GM12878 (cell line): Measurements from ENCODE around the gene ALCAM. TPM values are rescaled to one million over a fixed set of nuclear protein-coding genes. Genes with fewer than 3 reads are reported as not detected.
"Not testable (repeated sequence)": the region's sequence is repeated elsewhere in the genome, so short reads cannot be mapped to it uniquely, and the experiment has no call there.

Source experiments
- ATAC-seq: fragments of 200-7000 bp; cut with Tn5 transposase; 3 replicates; pipeline ENCODE4 v1.9.1; 2020; ENCODE audit warnings: mild to moderate bottlenecking, moderate library complexity
- BruUV-seq: library from RNA; stranded (reverse); fragments of 400-500 nt; replicated peaks from 2 replicates; lab custom pipeline; 2021; lab: Mats Ljungman, UMichigan
- CTCF ChIA-PET: fragments of 300-600 bp; sonication (Branson Sonifier 250); formaldehyde crosslinking; extraction: SDS; loops from one replicate; lab custom pipeline; 2021; ENCODE audit warnings: inconsistent platforms; lab: Yijun Ruan, JAX
- POLR2A ChIA-PET: fragments of 350-600 bp; formaldehyde crosslinking; extraction: SDS; loops from one replicate; lab custom pipeline; 2021; ENCODE audit warnings: inconsistent platforms; lab: Charles Lee
- RAD21 ChIA-PET: fragments of 300-600 bp; sonication (Branson Sonifier 250); formaldehyde crosslinking; loops from one replicate; lab custom pipeline; 2023; ENCODE audit warnings: antibody characterized with exemption; ENCODE audit not compliant: unreplicated experiment; lab: Charles Lee
- SMC1A ChIA-PET: fragments of 300-600 bp; sonication (Branson Sonifier 250); formaldehyde crosslinking; loops from one replicate; lab custom pipeline; 2023; ENCODE audit not compliant: unreplicated experiment, uncharacterized antibody; lab: Charles Lee
- DNase-seq: peaks from one replicate; pipeline ENCODE4 v3.0.0-alpha.2; 2011; ENCODE audit warnings: low read depth, low spot score
- FAIRE-seq: peaks from 3 replicates; lab custom pipeline; 2011; peaks lifted over from hg19 to GRCh38; lab: Jason Lieb, UNC
- H2AFZ ChIP-seq: 2 replicates; pipeline ENCODE4 v1.6.0; 2011; ENCODE audit warnings: low read depth, low read length, control low read depth; ENCODE audit not compliant: control insufficient read depth
- H3K27ac ChIP-seq: 2 replicates; pipeline ENCODE4 v1.5.1; 2011; ENCODE audit warnings: control low read depth; ENCODE audit not compliant: control insufficient read depth, insufficient read depth
- H3K27me3 ChIP-seq, 2 experiments: replicated peaks in 1 of 2; 2 replicates each; pipeline versions ENCODE4 v1.6.0 to v1.6.1; 2011; ENCODE audit warnings: low read length in 1 of 2; ENCODE audit not compliant: control insufficient read depth in 2 of 2, insufficient read depth in 2 of 2
- H3K36me3 ChIP-seq, 2 experiments: 2 replicates each; pipeline ENCODE4 v1.5.1; 2011; ENCODE audit warnings: low read length in 1 of 2; ENCODE audit not compliant: control insufficient read depth in 2 of 2, insufficient read depth in 2 of 2
- H3K4me1 ChIP-seq: 2 replicates; pipeline ENCODE4 v1.6.1; 2011; ENCODE audit warnings: mild to moderate bottlenecking, low read length, moderate library complexity, mixed read lengths; ENCODE audit not compliant: control insufficient read depth, insufficient read depth
- H3K4me2 ChIP-seq: 2 replicates; pipeline ENCODE4 v1.6.0; 2011; ENCODE audit warnings: control low read depth; ENCODE audit not compliant: control insufficient read depth, insufficient read depth
- H3K4me3 ChIP-seq: fragments of 200-600 bp; sonication (generic); 2 replicates; pipeline ENCODE4 v1.5.1; 2016
- H3K79me2 ChIP-seq: 2 replicates; pipeline ENCODE4 v1.6.0; 2011; ENCODE audit warnings: low read length; ENCODE audit not compliant: control insufficient read depth, insufficient read depth
- H3K9ac ChIP-seq: 2 replicates; pipeline ENCODE4 v1.8.0; 2011; ENCODE audit warnings: low read length, control low read depth, mixed read lengths; ENCODE audit not compliant: control insufficient read depth, insufficient read depth
- H3K9me3 ChIP-seq: replicated peaks from 3 replicates; pipeline ENCODE4 v1.5.1; 2011; ENCODE audit warnings: mild to moderate bottlenecking, low read length; ENCODE audit not compliant: control insufficient read depth, insufficient read depth
- H4K20me1 ChIP-seq: 2 replicates; pipeline ENCODE4 v1.6.0; 2011; ENCODE audit not compliant: control insufficient read depth, insufficient read depth
- BMI1 ChIP-seq: fragments of 450-650 bp; IDR thresholded peaks from 2 replicates; pipeline ENCODE4 v1.6.1; 2016; ENCODE audit warnings: mild to moderate bottlenecking, moderate library complexity, borderline replicate concordance
- CBX3 ChIP-seq: fragments of 200-600 bp; sonication (generic); IDR thresholded peaks from 2 replicates; pipeline ENCODE4 v1.6.1; 2016; ENCODE audit warnings: low read depth, borderline replicate concordance
- CHD4 ChIP-seq: fragments of 200-600 bp; sonication (generic); IDR thresholded peaks from 2 replicates; pipeline ENCODE4 v1.6.1; 2016; ENCODE audit warnings: mild to moderate bottlenecking
- EED ChIP-seq: sonication (generic); IDR thresholded peaks from 2 replicates; pipeline ENCODE4 v1.6.1; 2016; ENCODE audit warnings: antibody characterized with exemption, low read depth
- HDGF ChIP-seq: fragments of 450-650 bp; IDR thresholded peaks from 2 replicates; pipeline ENCODE4 v1.6.1; 2016; ENCODE audit warnings: antibody characterized with exemption
- IRF4 ChIP-seq: IDR thresholded peaks from 2 replicates; pipeline ENCODE4 v1.6.1; 2011; ENCODE audit warnings: low read depth, low read length
- MXI1 ChIP-seq: fragments of 150-350 bp; IDR thresholded peaks from 2 replicates; pipeline ENCODE4 v1.6.1; 2011; ENCODE audit warnings: low read depth, mild to moderate bottlenecking, inconsistent platforms, low read length, improper control_type of control experiment
- NFYB ChIP-seq: IDR thresholded peaks from 2 replicates; pipeline ENCODE4 v1.6.1; 2011; ENCODE audit warnings: low read depth, mild to moderate bottlenecking, low read length, improper control_type of control experiment, moderate library complexity; ENCODE audit not compliant: insufficient read depth
- NRF1 ChIP-seq: conservative IDR thresholded peaks from 2 replicates; pipeline ENCODE4 v1.6.1; 2011; ENCODE audit warnings: mild to moderate bottlenecking, low read depth, low read length, improper control_type of control experiment
- POLR2A ChIP-seq: IDR thresholded peaks from 2 replicates; pipeline ENCODE4 v1.6.1; 2011; ENCODE audit warnings: low read depth, mild to moderate bottlenecking, low read length
- POLR2AphosphoS5 ChIP-seq: IDR thresholded peaks from 2 replicates; pipeline ENCODE4 v1.6.1; 2011; ENCODE audit warnings: mild to moderate bottlenecking, low read length, inconsistent platforms
- RFX5 ChIP-seq: IDR thresholded peaks from 2 replicates; pipeline ENCODE4 v1.6.1; 2011; ENCODE audit warnings: low read depth, low read length, improper control_type of control experiment
- SRF ChIP-seq, 2 experiments: IDR thresholded peaks; 2 replicates each; pipeline ENCODE4 v1.6.1; 2011; ENCODE audit warnings: low read depth in 2 of 2, low read length in 2 of 2, mild to moderate bottlenecking in 1 of 2, moderate library complexity in 1 of 2
- ZBTB33 ChIP-seq: fragments of 450-650 bp; IDR thresholded peaks from 2 replicates; pipeline ENCODE4 v1.6.1; 2017; ENCODE audit warnings: mild to moderate bottlenecking
- ZNF384 ChIP-seq: IDR thresholded peaks from 2 replicates; pipeline ENCODE4 v1.6.1; 2012; ENCODE audit warnings: low read depth, mild to moderate bottlenecking, low read length, improper control_type of control experiment, borderline replicate concordance
- WGBS: methylation state at CpG from one replicate; pipeline ENCODE4 v1.1.6; 2016; ENCODE audit warnings: low lambda C conversion rate; ENCODE audit not compliant: insufficient replicate concordance, insufficient coverage; ENCODE audit errors: missing lambda C conversion rate; 5-methylcytosine and 5-hydroxymethylcytosine counted together
- in situ Hi-C: fragments of 300-500 bp; cut with MboI; formaldehyde crosslinking; loops from 9 replicates; pipeline ENCODE4 v1.14.3; 2018; ENCODE audit warnings: mixed read lengths
- intact Hi-C: fragments of 100-400 bp; cut with micrococcal nuclease; formaldehyde crosslinking; loops from one replicate; pipeline ENCODE4 v1.14.2; 2022; ENCODE audit not compliant: unreplicated experiment
- polyA plus RNA-seq, 11 experiments: library from polyadenylated mRNA; depleted of rRNA in 4 of 11; unstranded in 6 of 11; stranded (reverse) in 5 of 11; fragments of >200 nt; fragmentation: Nextera tagmentation in 4 of 11; fragmentation: Illumina TruSeq in 1 of 11; extraction: Ambion mirVana in 4 of 11; extraction: Trizol in 1 of 11; gene quantifications; 1 replicate in 1 of 11; 2 replicates in 10 of 11; pipeline versions ENCODE4 v1.2.1 to v1.2.3, GENCODE V29; 2011 to 2016; ENCODE audit warnings: inconsistent platforms in 2 of 11, missing spikeins in 2 of 11, low read depth in 1 of 11
- total RNA-seq, 4 experiments: library from RNA; depleted of rRNA in 3 of 4; stranded (reverse); fragments of >200 nt in 3 of 4; fragmentation: Illumina TruSeq in 1 of 4; extraction: Trizol in 1 of 4; gene quantifications; 2 replicates each; pipeline versions ENCODE4 v1.2.1 to v1.2.3, GENCODE V29; 2013 to 2021
- TF ChIP-seq, protein P1 (sequence below): IDR thresholded peaks from 2 replicates; pipeline ENCODE4 v1.6.1; 2011; ENCODE audit warnings: mild to moderate bottlenecking, low read depth, low read length, moderate library complexity; ENCODE audit not compliant: insufficient replicate concordance

The ALCAM gene
- total and polyA plus RNA-seq, 10 of the 15 experiments (the other 5 are each of a cell fraction or from before 2014, with no cell fraction given), result 12.2 to 54.2 (median 32.6) TPM

- H3K36me3 ChIP-seq, H3K79me2 ChIP-seq, H3K27me3 ChIP-seq, H4K20me1 ChIP-seq, H2AFZ ChIP-seq, BruUV-seq, H3K4me1 ChIP-seq, H3K27ac ChIP-seq, ATAC-seq, H3K4me3 ChIP-seq, in situ Hi-C loops, intact Hi-C loops, DNase-seq, RAD21 ChIA-PET, POLR2A ChIA-PET, FAIRE-seq, H3K9me3 ChIP-seq, H3K9ac ChIP-seq, H3K4me2 ChIP-seq: not testable (repeated sequence)
- ChIA-PET SMC1A (interaction anchor here (1.4 kb wide), 1 partner anchor 13 kb away, joined by 5 read pairs; no protein-coding TSS in a partner anchor), CTCF (interaction anchor here (0.6 kb wide), 1 partner anchor 321 kb away, joined by 3 read pairs; no protein-coding TSS in a partner anchor)
- WGBS, result 97% methylated on average over 9 of the region's 9 CpGs
These were observed 36.3 kb downstream of the ALCAM start for GRCh38 chr3:105403034-105403433.

DNA sequence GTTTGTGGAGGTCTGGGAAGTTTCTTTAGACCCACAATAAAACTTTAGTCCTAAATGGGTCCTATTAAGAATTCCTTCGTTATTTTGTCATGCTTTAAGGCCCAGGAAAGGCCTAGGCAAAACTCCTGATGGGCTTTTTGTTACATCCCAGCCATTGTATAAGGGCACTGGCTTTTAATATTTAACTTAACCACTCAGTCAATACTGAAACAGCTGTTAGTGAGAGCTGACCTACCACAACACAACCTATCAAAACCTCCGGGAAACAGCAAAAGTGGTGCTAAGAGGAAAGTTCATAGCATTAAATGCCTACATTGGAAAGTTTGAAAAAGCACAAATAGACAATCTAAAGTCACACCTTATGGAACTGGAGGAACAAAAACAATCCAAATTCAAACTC lies 39.6 kb downstream of the ALCAM start:
- H3K27me3 ChIP-seq, result no peaks in the 10 kb centered on the region
- no TSS peak for BruUV-seq
- no peak overlapping the region for H3K9ac ChIP-seq
- no peak for DNase-seq
- peaks cover 8% of the 10 kb centered on the region; the same call in 2 of the 3 replicates for H3K9me3 ChIP-seq
- H3K4me2 ChIP-seq, result no peak overlapping the region
- no peak overlapping the region for H2AFZ ChIP-seq
- intact Hi-C loops (no loop called here), in situ Hi-C loops (no loop called here)
- H3K27ac ChIP-seq, result no peak overlapping the region
- H3K4me3 ChIP-seq, result no peak overlapping the region
- no peaks in the 10 kb centered on the region for H3K4me1 ChIP-seq
- 48% methylated on average over 2 of the region's 2 CpGs for WGBS
- CTCF ChIA-PET, result no interaction called here
- SMC1A ChIA-PET, result interaction anchor here (0.7 to 1.3 kb wide), 2 partner anchors 11 to 20 kb away, joined by 3 to 4 read pairs; no protein-coding TSS in a partner anchor
- FAIRE-seq, result no peak
- H3K79me2 ChIP-seq, result no peaks in the 10 kb centered on the region
- peaks cover 0 to 5% of the 10 kb centered on the region in 2 experiments; a peak in 2 of 4 replicates for H3K36me3 ChIP-seq
- ATAC-seq, result peak; percentile 21; the same call in 1 of the 3 replicates
- POLR2A ChIA-PET, result no interaction called here
- H4K20me1 ChIP-seq, result no peaks in the 10 kb centered on the region
- RAD21 ChIA-PET, result no interaction called here
- TF ChIP-seq SRF (IDR thresholded peaks at IDR 0.05; ENCODE audit: low read depth in 2 of 2, low read length in 2 of 2) (no peak), CBX3 (no peak), NRF1 (no peak), POLR2A (no peak), ZBTB33 (no peak), BMI1 (no peak), ZNF384 (no peak), POLR2AphosphoS5 (no peak), EED (no peak), MXI1 (no peak), CHD4 (no peak), NFYB (no peak), RFX5 (no peak), IRF4 (no peak), HDGF (no peak)
- TF ChIP-seq, protein P1, sequence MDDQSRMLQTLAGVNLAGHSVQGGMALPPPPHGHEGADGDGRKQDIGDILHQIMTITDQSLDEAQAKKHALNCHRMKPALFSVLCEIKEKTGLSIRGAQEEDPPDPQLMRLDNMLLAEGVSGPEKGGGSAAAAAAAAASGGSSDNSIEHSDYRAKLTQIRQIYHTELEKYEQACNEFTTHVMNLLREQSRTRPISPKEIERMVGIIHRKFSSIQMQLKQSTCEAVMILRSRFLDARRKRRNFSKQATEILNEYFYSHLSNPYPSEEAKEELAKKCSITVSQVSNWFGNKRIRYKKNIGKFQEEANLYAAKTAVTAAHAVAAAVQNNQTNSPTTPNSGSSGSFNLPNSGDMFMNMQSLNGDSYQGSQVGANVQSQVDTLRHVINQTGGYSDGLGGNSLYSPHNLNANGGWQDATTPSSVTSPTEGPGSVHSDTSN, result no peak
